Brain microvascular endothelial cell (primary cell): ENCODE measurements around the gene ZNF274.
A peak's percentile ranks its signal among the peaks of the same experiment; 100 is the strongest.

ENCODE experiments used
- DNase-seq: peaks from one replicate; pipeline ENCODE4 v3.0.0-alpha.2; 2020
- H3K27ac ChIP-seq: fragments of 250-450 bp; sonication (Bioruptor Pico); 2 replicates; pipeline ENCODE4 v1.5.1; 2020; ENCODE audit warnings: mild to moderate bottlenecking, moderate library complexity
- H3K27me3 ChIP-seq: fragments of 250-450 bp; sonication (Bioruptor Pico); replicated peaks from 2 replicates; pipeline ENCODE4 v1.5.1; 2020; ENCODE audit warnings: mild to moderate bottlenecking
- H3K36me3 ChIP-seq: fragments of 250-450 bp; sonication (Bioruptor Pico); replicated peaks from 2 replicates; pipeline ENCODE4 v1.5.1; 2020; ENCODE audit warnings: mild to moderate bottlenecking
- H3K4me3 ChIP-seq: 2 replicates; pipeline ENCODE4 v1.5.1; 2011; ENCODE audit warnings: low read depth, mild to moderate bottlenecking, control low read depth, low read length, moderate library complexity
- in situ Hi-C: cut with HindIII; loops from 2 replicates; pipeline ENCODE4 v1.10.0; 2017; ENCODE audit warnings: low sequenced_read_pairs, low pct_ligation_motif_present
- TF ChIP-seq, protein P1 (sequence below): IDR thresholded peaks from 2 replicates; pipeline ENCODE4 v1.5.1; 2011; ENCODE audit warnings: low read depth, mild to moderate bottlenecking, moderate library complexity, low read length, control low read depth, inconsistent platforms; ENCODE audit errors: missing control alignments

ZNF274 gene

GRCh38 chr19:58170860-58171259 is 12.0 kb upstream of the ZNF274 start:
- Histone ChIP-seq H3K36me3 (no peaks in the 10 kb centered on the region), H3K4me3 (no peak overlapping the region), H3K27ac (no peak overlapping the region), H3K27me3 (no peaks in the 10 kb centered on the region)
- in situ Hi-C loops, result no loop called here
- DNase-seq, result peak; percentile 62
- TF ChIP-seq, protein P1, sequence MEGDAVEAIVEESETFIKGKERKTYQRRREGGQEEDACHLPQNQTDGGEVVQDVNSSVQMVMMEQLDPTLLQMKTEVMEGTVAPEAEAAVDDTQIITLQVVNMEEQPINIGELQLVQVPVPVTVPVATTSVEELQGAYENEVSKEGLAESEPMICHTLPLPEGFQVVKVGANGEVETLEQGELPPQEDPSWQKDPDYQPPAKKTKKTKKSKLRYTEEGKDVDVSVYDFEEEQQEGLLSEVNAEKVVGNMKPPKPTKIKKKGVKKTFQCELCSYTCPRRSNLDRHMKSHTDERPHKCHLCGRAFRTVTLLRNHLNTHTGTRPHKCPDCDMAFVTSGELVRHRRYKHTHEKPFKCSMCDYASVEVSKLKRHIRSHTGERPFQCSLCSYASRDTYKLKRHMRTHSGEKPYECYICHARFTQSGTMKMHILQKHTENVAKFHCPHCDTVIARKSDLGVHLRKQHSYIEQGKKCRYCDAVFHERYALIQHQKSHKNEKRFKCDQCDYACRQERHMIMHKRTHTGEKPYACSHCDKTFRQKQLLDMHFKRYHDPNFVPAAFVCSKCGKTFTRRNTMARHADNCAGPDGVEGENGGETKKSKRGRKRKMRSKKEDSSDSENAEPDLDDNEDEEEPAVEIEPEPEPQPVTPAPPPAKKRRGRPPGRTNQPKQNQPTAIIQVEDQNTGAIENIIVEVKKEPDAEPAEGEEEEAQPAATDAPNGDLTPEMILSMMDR, result no peak

GRCh38 chr19:58181902-58182576 is 822 bp upstream of the ZNF274 start:
- TF ChIP-seq, protein P1, result peak; percentile 73
- H3K27ac ChIP-seq, result no peak overlapping the region
- peak; percentile 39 for DNase-seq
- H3K36me3 ChIP-seq, result peaks cover 18% of the 10 kb centered on the region
- in situ Hi-C loops, result no loop called here
- peak overlapping the region; percentile 51 for H3K4me3 ChIP-seq
- no peaks in the 10 kb centered on the region for H3K27me3 ChIP-seq

DNA sequence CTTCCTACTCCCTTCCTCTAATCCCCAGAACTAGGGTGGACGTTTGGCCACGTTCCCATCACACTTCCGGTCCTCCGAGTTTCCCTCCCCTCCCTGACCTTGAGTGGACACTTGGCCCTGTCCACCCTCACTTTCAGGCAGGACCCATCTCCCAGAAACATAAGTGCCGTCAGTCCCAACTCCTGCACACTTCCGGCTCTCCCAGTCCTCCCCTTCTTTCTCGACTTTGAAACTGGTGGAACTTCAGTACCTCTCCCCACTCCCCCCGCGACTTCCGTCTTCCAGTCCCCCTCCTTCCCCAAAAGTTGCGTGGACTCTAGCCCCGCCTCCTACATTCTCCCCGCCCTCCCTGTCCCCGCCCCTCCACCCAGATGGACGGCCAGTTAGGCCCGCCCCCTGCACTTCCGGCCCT is 278 bp upstream of the ZNF274 start:
- H3K4me3 ChIP-seq, result peak overlapping the region; percentile 81
- TF ChIP-seq, protein P1, result no peak
- H3K27ac ChIP-seq, result peak overlapping the region; percentile 99
- peaks cover 24% of the 10 kb centered on the region for H3K36me3 ChIP-seq
- no peaks in the 10 kb centered on the region for H3K27me3 ChIP-seq
- DNase-seq, result peak; percentile 93
- in situ Hi-C loops, result no loop called here

- in situ Hi-C loops, result no loop called here
- Histone ChIP-seq H3K4me3 (peak overlapping the region; percentile 81), H3K27me3 (no peaks in the 10 kb centered on the region), H3K27ac (peak overlapping the region; percentile 99), H3K36me3 (peaks cover 28% of the 10 kb centered on the region)
- DNase-seq, result no peak
- TF ChIP-seq, protein P1, result no peak
These were observed 955 bp downstream of the ZNF274 start for GRCh38 chr19:58183817-58184215.

DNA sequence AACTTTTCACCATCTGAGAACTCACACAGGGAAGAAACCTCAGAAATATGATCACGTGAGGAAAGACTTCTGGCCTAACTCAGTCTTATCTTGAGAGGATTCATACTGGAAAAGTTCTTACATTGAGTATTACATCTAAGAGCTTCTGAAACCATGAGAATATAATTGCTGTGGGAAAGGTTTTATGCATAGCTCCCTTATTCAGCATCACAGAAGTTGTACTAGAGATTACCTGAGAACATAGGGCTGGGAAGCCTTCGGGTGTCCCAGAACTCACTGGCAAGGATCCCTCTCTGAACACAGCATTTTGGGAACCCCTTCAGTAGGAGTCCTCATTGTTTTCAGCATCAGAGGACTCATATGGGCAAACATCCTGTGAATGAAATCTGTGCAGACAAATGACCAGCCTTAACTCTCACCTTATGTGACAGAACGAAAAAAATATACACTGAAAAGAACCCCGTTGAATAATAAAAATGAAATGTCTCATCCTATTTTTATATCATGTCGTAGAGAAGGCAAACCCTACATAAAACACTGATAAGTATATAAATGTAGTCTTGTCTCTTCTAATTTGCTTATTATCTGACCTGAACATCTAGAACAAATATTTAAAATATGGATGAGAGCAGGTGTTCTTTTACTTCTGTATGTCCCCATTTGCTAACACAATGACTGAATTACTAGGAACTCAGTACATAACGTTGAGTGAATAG is 14.2 kb downstream of the ZNF274 start:
- in situ Hi-C loops, result no loop called here
- peaks cover 71% of the 10 kb centered on the region for H3K36me3 ChIP-seq
- H3K27me3 ChIP-seq, result no peaks in the 10 kb centered on the region
- H3K27ac ChIP-seq, result no peak overlapping the region
- no peak for DNase-seq
- TF ChIP-seq, protein P1, result no peak
- no peak overlapping the region for H3K4me3 ChIP-seq
